ENCODE results near the gene DBH.

DBH gene

GRCh38 chr9:133659516-133659915 is 23.4 kb downstream of the DBH start:
- no peak for DNase-seq (ENCODE audit: low read depth, low spot score)
- in situ Hi-C loops (cut with HindIII; ENCODE audit: low sequenced_read_pairs), result no loop called here
- TF ChIP-seq, protein P1, sequence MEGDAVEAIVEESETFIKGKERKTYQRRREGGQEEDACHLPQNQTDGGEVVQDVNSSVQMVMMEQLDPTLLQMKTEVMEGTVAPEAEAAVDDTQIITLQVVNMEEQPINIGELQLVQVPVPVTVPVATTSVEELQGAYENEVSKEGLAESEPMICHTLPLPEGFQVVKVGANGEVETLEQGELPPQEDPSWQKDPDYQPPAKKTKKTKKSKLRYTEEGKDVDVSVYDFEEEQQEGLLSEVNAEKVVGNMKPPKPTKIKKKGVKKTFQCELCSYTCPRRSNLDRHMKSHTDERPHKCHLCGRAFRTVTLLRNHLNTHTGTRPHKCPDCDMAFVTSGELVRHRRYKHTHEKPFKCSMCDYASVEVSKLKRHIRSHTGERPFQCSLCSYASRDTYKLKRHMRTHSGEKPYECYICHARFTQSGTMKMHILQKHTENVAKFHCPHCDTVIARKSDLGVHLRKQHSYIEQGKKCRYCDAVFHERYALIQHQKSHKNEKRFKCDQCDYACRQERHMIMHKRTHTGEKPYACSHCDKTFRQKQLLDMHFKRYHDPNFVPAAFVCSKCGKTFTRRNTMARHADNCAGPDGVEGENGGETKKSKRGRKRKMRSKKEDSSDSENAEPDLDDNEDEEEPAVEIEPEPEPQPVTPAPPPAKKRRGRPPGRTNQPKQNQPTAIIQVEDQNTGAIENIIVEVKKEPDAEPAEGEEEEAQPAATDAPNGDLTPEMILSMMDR (IDR thresholded peaks at IDR 0.05; ENCODE audit: low read depth, low read length), result no peak
- no peak overlapping the region for H3K4me3 ChIP-seq (ENCODE audit: low read depth, low read length)

- no peak overlapping the region for H3K4me3 ChIP-seq (ENCODE audit: low read depth, low read length)
- in situ Hi-C loops (cut with HindIII; ENCODE audit: low sequenced_read_pairs), result no loop called here
- TF ChIP-seq, protein P1 (IDR thresholded peaks at IDR 0.05; ENCODE audit: low read depth, low read length), result no peak
- DNase-seq (ENCODE audit: low read depth, low spot score), result no peak
Observed at GRCh38 chr9:133661846-133662540, 25.8 kb downstream of the DBH start.

GRCh38 chr9:133664173-133665050 is 28.2 kb downstream of the DBH start:
- no peak for DNase-seq (ENCODE audit: low read depth, low spot score)
- TF ChIP-seq, protein P1 (IDR thresholded peaks at IDR 0.05; ENCODE audit: low read depth, low read length), result peak; percentile 24
- H3K4me3 ChIP-seq (ENCODE audit: low read depth, low read length), result no peak overlapping the region
- in situ Hi-C loops (cut with HindIII; ENCODE audit: low sequenced_read_pairs), result no loop called here

GRCh38 chr9:133665096-133665495 is 28.9 kb downstream of the DBH start:
- TF ChIP-seq, protein P1 (IDR thresholded peaks at IDR 0.05; ENCODE audit: low read depth, low read length), result no peak
- H3K4me3 ChIP-seq (ENCODE audit: low read depth, low read length), result no peak overlapping the region
- no peak for DNase-seq (ENCODE audit: low read depth, low spot score)
- in situ Hi-C loops (cut with HindIII; ENCODE audit: low sequenced_read_pairs), result no loop called here

- H3K4me3 ChIP-seq (ENCODE audit: low read depth, low read length), result no peak overlapping the region
- in situ Hi-C loops (cut with HindIII; ENCODE audit: low sequenced_read_pairs), result no loop called here
- TF ChIP-seq, protein P1 (IDR thresholded peaks at IDR 0.05; ENCODE audit: low read depth, low read length), result no peak
- no peak for DNase-seq (ENCODE audit: low read depth, low spot score)
Observed at GRCh38 chr9:133665535-133665934, 29.4 kb downstream of the DBH start.

- no peak for DNase-seq (ENCODE audit: low read depth, low spot score)
- no peak overlapping the region for H3K4me3 ChIP-seq (ENCODE audit: low read depth, low read length)
- in situ Hi-C loops (cut with HindIII; ENCODE audit: low sequenced_read_pairs), result no loop called here
- TF ChIP-seq, protein P1 (IDR thresholded peaks at IDR 0.05; ENCODE audit: low read depth, low read length), result no peak
Observed at GRCh38 chr9:133666387-133666786, 30.2 kb downstream of the DBH start.
